22Rv1 (cell line): Measurements from ENCODE around the gene VIPR2.

Experiments used
- CTCF ChIP-seq: fragments of 450-650 bp; IDR thresholded peaks from 2 replicates; pipeline ENCODE4 v1.5.1; 2017; ENCODE audit warnings: mild to moderate bottlenecking
- ZFX ChIP-seq: fragments of 450-650 bp; IDR thresholded peaks from 2 replicates; pipeline ENCODE4 v1.6.1; 2017; ENCODE audit warnings: antibody characterized with exemption, borderline replicate concordance

- TF ChIP-seq CTCF (no peak), ZFX (no peak)
These were observed 3.5 kb downstream of the VIPR2 start for GRCh38 chr7:159141167-159141566.
